Ascending aorta (tissue), 2 donors: Measurements from ENCODE around the gene HELZ. TPM values are rescaled to one million over a fixed set of nuclear protein-coding genes. Genes with fewer than 3 reads are reported as not detected.
"Not testable (repeated sequence)": the region's sequence is repeated elsewhere in the genome, so short reads cannot be mapped to it uniquely, and the experiment has no call there.

Experiments used
- DNase-seq, 2 donors: peaks; one replicate each; pipeline ENCODE4 v3.0.0-alpha.2; 2019; ENCODE audit warnings: low spot score in 2 of 2
- H3K27ac ChIP-seq, 2 donors: fragments of 200-600 bp; sonication (generic); one replicate each; pipeline ENCODE4 v1.5.1; 2016 to 2017; ENCODE audit warnings: mild to moderate bottlenecking in 1 of 2
- H3K27me3 ChIP-seq: fragments of 200-600 bp; sonication (generic); one replicate; pipeline ENCODE4 v1.5.1; 2017
- H3K36me3 ChIP-seq, 2 donors: fragments of 200-600 bp; sonication (generic); one replicate each; pipeline ENCODE4 v1.5.1; 2016
- H3K4me1 ChIP-seq, 2 donors: fragments of 200-600 bp; sonication (generic); one replicate each; pipeline ENCODE4 v1.5.1; 2016 to 2017; ENCODE audit warnings: mild to moderate bottlenecking in 1 of 2
- H3K4me3 ChIP-seq, 2 donors: fragments of 200-600 bp; sonication (generic); one replicate each; pipeline ENCODE4 v1.5.1; 2016 to 2017; ENCODE audit warnings: mild to moderate bottlenecking in 1 of 2
- H3K9me3 ChIP-seq, 2 donors: fragments of 200-600 bp; sonication (generic); one replicate each; pipeline ENCODE4 v1.5.1; 2016
- CTCF ChIP-seq, 3 experiments: fragments of 200-600 bp in 2 of 3; fragments of 450-650 bp in 1 of 3; sonication (generic) in 2 of 3; IDR thresholded peaks; one replicate each; pipeline ENCODE4 v1.5.1; 2016 to 2019; ENCODE audit warnings: antibody characterized with exemption in 3 of 3, mild to moderate bottlenecking in 1 of 3, moderate library complexity in 1 of 3
- intact Hi-C: fragments of 100-400 bp; cut with DNase I; formaldehyde crosslinking; loops from one replicate; pipeline ENCODE4 v1.15.1; 2023
- total RNA-seq: library from RNA; depleted of rRNA; stranded (reverse); fragments of >200 nt; gene quantifications from one replicate; pipeline ENCODE4 v1.1.0, GENCODE V29; 2016

Gene HELZ
- total RNA-seq, 1 donor from 2014 or later: 36.1 TPM

DNA sequence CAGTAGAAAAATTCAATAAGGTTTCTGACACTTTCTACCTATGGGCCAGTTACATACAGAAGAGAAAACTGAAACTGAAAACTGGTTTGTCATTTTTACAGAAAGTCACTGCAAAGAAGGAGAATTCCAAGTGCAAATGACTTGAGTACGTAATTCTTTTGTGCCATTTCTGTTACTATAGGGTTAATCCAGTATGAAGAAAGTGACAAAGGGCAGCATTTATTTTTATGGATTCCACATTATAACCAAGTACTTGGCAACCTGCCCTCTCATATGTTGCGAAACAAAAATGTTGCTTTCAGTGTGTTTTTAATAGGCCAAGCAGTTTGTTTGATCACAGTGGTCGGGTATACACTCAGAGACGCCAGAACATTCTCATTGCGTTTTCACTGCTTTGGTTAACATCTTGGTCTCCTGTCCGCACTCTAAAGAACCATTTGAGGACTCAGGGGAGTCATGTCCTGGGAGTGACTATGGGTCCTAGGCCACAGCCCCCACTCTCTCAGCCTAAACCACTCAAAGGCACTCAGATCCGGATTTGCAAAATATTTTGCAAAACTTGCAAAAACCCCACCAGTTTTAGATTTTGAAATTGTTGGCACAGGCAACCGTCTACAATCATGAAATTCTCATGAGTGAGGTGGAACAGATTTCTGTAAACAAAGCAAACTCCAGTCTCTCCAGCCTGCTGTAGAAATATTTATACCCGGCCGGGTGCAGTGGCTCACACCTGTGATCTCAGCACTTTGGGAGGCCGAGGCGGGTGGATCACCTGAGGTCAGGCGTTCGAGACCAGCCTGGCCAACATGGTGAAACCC lies 15.4 kb upstream of the HELZ start:
- no peak for TF ChIP-seq CTCF (IDR thresholded peaks at IDR 0.05)

DNA sequence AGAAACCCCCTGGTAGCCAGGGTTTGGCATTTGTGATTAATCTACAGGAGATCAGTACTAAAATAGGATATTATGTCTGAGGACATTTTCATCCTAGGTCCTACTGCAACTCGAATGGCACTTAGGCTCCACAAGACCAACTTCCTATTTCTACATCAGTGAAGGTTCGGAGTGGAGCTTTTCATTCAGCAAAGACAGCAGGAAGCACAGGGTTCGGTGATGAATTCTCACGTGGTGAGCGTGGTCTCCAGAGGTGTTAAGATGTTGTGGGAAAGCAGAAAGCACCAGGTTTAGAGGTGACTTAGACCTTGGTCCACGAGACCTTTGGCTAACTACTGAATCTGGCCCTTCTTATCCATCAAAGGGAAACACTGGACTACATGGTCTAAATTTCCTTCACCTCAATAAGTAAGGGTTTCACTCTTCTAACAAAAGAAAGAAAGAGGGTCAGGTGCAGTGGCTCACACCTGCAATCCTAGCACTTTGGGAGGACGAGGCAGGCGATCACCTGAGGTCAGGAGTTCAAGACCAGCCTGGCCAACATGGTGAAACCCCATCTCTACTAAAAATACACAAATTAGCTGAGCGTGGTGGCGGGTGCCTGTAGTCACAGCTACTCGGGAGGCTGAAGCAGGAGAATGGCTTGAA lies 13.9 kb upstream of the HELZ start:
- H3K9me3 ChIP-seq: no peaks in the 10 kb centered on the region
- H3K4me1 ChIP-seq: no peaks in the 10 kb centered on the region
- no peaks in the 10 kb centered on the region for H3K36me3 ChIP-seq
- H3K27ac ChIP-seq: no peak overlapping the region
- no peak for TF ChIP-seq CTCF (IDR thresholded peaks at IDR 0.05)
- DNase-seq: peak in 1 of 2 donors; percentile 65
- intact Hi-C loops: no loop called here
- no peak overlapping the region for H3K4me3 ChIP-seq
- H3K27me3 ChIP-seq: no peaks in the 10 kb centered on the region

More for the DNA sequence above, 15.4 kb upstream of the HELZ start:
- DNase-seq: peak in 1 of 2 donors; percentile 67
- Histone ChIP-seq H3K4me3 (no peak overlapping the region), H3K9me3 (no peaks in the 10 kb centered on the region), H3K36me3 (no peaks in the 10 kb centered on the region), H3K27ac (peak overlapping the region in 1 of 2 donors; percentile 22), H3K4me1 (no peaks in the 10 kb centered on the region), H3K27me3 (no peaks in the 10 kb centered on the region)
- intact Hi-C loops: no loop called here

DNA sequence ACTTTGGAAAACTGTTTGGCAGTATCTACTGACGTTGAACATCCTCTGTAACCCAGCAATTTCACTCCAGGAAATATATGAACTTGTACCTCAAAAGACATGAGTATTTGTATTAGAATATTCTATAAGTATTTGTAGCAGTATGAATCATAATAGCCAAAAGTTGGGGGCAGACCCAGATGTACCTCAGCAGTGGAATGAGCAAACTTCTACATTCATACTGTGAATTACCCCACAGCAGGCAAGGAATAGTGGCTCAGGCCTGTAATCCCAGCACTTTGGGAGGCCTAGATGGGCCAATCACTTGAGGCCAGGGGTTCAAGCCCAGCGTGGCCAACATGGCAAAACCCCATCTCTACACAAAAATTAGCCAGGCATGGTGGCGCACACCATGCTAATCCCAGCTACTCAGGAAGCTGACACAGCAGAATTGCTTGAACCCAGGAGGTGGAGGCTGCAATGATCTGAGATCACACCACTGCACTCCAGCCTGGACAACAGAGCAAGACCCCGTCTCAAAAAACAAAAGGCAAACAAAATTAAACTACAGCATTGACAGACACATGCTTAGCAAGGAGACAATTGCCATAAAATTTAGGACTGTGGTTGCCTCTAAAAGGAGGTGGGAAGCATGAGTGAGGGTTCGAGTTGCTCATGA lies 11.2 kb upstream of the HELZ start:
- Histone ChIP-seq H3K27ac (no peak overlapping the region), H3K9me3 (no peaks in the 10 kb centered on the region), H3K27me3 (no peaks in the 10 kb centered on the region), H3K36me3 (no peaks in the 10 kb centered on the region), H3K4me1 (no peaks in the 10 kb centered on the region), H3K4me3 (no peak overlapping the region)
- no peak for TF ChIP-seq CTCF (IDR thresholded peaks at IDR 0.05)
- DNase-seq: no peak
- intact Hi-C loops: no loop called here

- H3K36me3 ChIP-seq: no peaks in the 10 kb centered on the region
- intact Hi-C loops: no loop called here
- no peak for TF ChIP-seq CTCF (IDR thresholded peaks at IDR 0.05)
- no peak overlapping the region for H3K4me3 ChIP-seq
- no peaks in the 10 kb centered on the region for H3K4me1 ChIP-seq
- no peaks in the 10 kb centered on the region for H3K27me3 ChIP-seq
- H3K9me3 ChIP-seq: no peaks in the 10 kb centered on the region
- no peak overlapping the region for H3K27ac ChIP-seq
- no peak for DNase-seq
These were observed 8.4 kb upstream of the HELZ start for GRCh38 chr17:67253384-67253783.

DNA sequence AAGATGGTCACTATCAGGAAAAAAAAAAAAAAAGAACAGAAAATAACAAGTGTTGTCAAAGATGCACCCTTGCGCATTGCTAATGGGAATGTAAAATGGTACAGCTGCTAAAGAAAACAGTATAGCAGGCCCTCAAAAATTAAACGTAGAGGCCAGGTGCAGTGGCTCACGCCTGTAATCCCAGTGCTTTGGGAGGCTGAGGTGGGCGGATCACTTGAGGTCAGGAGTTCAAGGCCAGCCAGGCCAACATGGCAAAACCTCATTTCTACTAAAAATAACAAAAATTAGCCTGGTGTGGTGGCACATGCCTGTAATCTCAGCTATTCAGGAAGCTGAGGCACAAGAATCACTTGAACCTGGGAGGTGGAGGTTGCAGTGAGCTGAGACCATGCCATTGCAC lies 6.6 kb upstream of the HELZ start:
- H3K9me3 ChIP-seq, H3K27me3 ChIP-seq, H3K27ac ChIP-seq, intact Hi-C loops, DNase-seq, H3K4me3 ChIP-seq, H3K36me3 ChIP-seq, H3K4me1 ChIP-seq: not testable (repeated sequence)

DNA sequence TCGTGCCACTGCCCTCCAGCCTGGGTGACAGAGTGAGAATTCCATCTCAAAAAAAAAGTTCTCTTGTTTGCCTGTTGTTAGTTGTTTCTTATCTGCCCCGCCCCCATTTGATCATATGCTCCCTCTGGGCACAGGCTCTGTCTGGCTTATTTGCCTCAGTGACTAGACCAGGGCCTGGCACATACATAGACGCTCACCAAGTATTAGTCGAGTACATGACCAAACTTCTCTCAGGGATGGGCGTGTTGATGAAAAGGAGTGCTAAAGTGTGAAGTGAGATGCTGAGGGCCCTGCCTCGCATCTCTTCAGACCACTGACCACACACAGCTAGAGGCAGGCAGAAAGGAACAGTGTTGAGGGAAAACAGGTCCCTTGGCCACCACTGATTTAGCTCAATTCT lies 3.3 kb upstream of the HELZ start:
- intact Hi-C loops: loop anchor here (10.0 kb wide), 1 partner anchor 117 kb away; the partner anchor contains the start of gene PSMD12
- Histone ChIP-seq H3K4me1 (peaks cover 0 to 6% of the 10 kb centered on the region in 2 donors), H3K27ac (no peak overlapping the region), H3K36me3 (no peaks in the 10 kb centered on the region), H3K9me3 (no peaks in the 10 kb centered on the region), H3K27me3 (no peaks in the 10 kb centered on the region), H3K4me3 (no peak overlapping the region)
- no peak for TF ChIP-seq CTCF (IDR thresholded peaks at IDR 0.05)
- no peak for DNase-seq
